Erythroblast (primary cell): ENCODE results near the gene TAP2.

Source experiments
- GATA1 ChIP-seq: IDR thresholded peaks from 2 replicates; pipeline ENCODE4 v1.6.1; 2011; ENCODE audit warnings: low read depth, mild to moderate bottlenecking, control low read depth, low read length, moderate library complexity
- POLR2A ChIP-seq: IDR thresholded peaks from 2 replicates; pipeline ENCODE4 v1.6.1; 2011; ENCODE audit warnings: mild to moderate bottlenecking, low read length

GRCh38 chr6:32809171-32809570 is 29.4 kb downstream of the TAP2 start:
- TF ChIP-seq POLR2A (no peak), GATA1 (no peak)
